GM23338 (cell line): ENCODE measurements around the gene IZUMO3. TPM values are rescaled to one million over a fixed set of nuclear protein-coding genes. Genes with fewer than 3 reads are reported as not detected.
A peak's percentile ranks its signal among the peaks of the same experiment; 100 is the strongest.

Experiments used
- ATAC-seq: fragments of 200-7000 bp; cut with Tn5 transposase; 3 replicates; pipeline ENCODE4 v1.9.1; 2020
- DNase-seq: peaks from one replicate; pipeline ENCODE4 v3.0.0-alpha.2; 2015; ENCODE audit warnings: low spot score
- H2AFZ ChIP-seq: fragments of 200-600 bp; sonication (generic); 2 replicates; pipeline ENCODE4 v1.8.0; 2016; ENCODE audit warnings: antibody characterized with exemption, mild to moderate bottlenecking, moderate library complexity
- H3F3A ChIP-seq: fragments of 200-600 bp; sonication (generic); replicated peaks from 2 replicates; pipeline ENCODE4 v1.8.0; 2017; ENCODE audit warnings: antibody characterized with exemption, mixed run types, low read depth
- H3K27ac ChIP-seq: fragments of 200-600 bp; sonication (generic); 2 replicates; pipeline ENCODE4 v1.6.1; 2016; ENCODE audit warnings: low read depth
- H3K27me3 ChIP-seq: fragments of 200-600 bp; sonication (generic); 2 replicates; pipeline ENCODE4 v1.8.0; 2016; ENCODE audit warnings: mild to moderate bottlenecking, mixed run types, moderate library complexity; ENCODE audit not compliant: insufficient read depth
- H3K36me3 ChIP-seq: fragments of 200-600 bp; sonication (generic); 2 replicates; pipeline ENCODE4 v1.8.0; 2016; ENCODE audit warnings: mild to moderate bottlenecking; ENCODE audit not compliant: insufficient read depth
- H3K4me1 ChIP-seq: fragments of 200-600 bp; sonication (generic); 2 replicates; pipeline ENCODE4 v1.8.0; 2016; ENCODE audit warnings: mild to moderate bottlenecking, moderate library complexity; ENCODE audit not compliant: insufficient read depth
- H3K4me2 ChIP-seq: fragments of 200-600 bp; sonication (generic); 2 replicates; pipeline ENCODE4 v1.7.1; 2017; ENCODE audit warnings: mixed run types
- H3K4me3 ChIP-seq: fragments of 200-600 bp; sonication (generic); 2 replicates; pipeline ENCODE4 v1.6.1; 2016; ENCODE audit warnings: mixed run types
- H3K79me2 ChIP-seq: fragments of 200-600 bp; sonication (generic); replicated peaks from 2 replicates; pipeline ENCODE4 v1.8.0; 2017; ENCODE audit warnings: mild to moderate bottlenecking; ENCODE audit not compliant: insufficient read depth
- H3K9me2 ChIP-seq: fragments of 200-600 bp; sonication (generic); 2 replicates; pipeline ENCODE4 v1.8.0; 2017; ENCODE audit not compliant: insufficient read depth
- H4K20me1 ChIP-seq: fragments of 200-600 bp; sonication (generic); replicated peaks from 2 replicates; pipeline ENCODE4 v1.8.0; 2017; ENCODE audit warnings: mild to moderate bottlenecking; ENCODE audit not compliant: insufficient read depth
- H3K27ac Mint-ChIP-seq: 2 replicates; pipeline ENCODE4 v1.8.0; 2020; ENCODE audit warnings: inconsistent platforms, mild to moderate bottlenecking, moderate library complexity, mixed read lengths
- H3K27me3 Mint-ChIP-seq: 3 replicates; pipeline ENCODE4 v1.8.0; 2022; ENCODE audit warnings: low read depth, mild to moderate bottlenecking, moderate library complexity, mixed read lengths, inconsistent platforms; ENCODE audit not compliant: insufficient read depth, poor library complexity
- H3K36me3 Mint-ChIP-seq: 3 replicates; pipeline ENCODE4 v1.8.0; 2021; ENCODE audit warnings: low read depth, mild to moderate bottlenecking, inconsistent platforms, moderate library complexity, mixed read lengths
- H3K4me1 Mint-ChIP-seq: 3 replicates; pipeline ENCODE4 v1.8.0; 2020; ENCODE audit warnings: mild to moderate bottlenecking, inconsistent platforms, mixed read lengths
- H3K4me3 Mint-ChIP-seq: 3 replicates; pipeline ENCODE4 v1.8.0; 2021; ENCODE audit warnings: moderate library complexity, mild to moderate bottlenecking, inconsistent platforms, mixed read lengths
- H3K9me3 Mint-ChIP-seq: 3 replicates; pipeline ENCODE4 v1.8.0; 2020; ENCODE audit warnings: moderate library complexity, mild to moderate bottlenecking, inconsistent platforms, mixed read lengths
- CTCF ChIP-seq, 2 experiments: fragments of 200-600 bp in 1 of 2; sonication (generic) in 1 of 2; conservative IDR thresholded peaks; 2 replicates each; pipeline versions ENCODE4 v1.5.1 to v1.6.1; 2016 to 2017; ENCODE audit warnings: antibody characterized with exemption in 2 of 2, low read depth in 2 of 2, mild to moderate bottlenecking in 2 of 2, moderate library complexity in 1 of 2
- EZH2 ChIP-seq: fragments of 200-600 bp; sonication (generic); IDR thresholded peaks from one replicate; pipeline ENCODE4 v1.8.0; 2017; ENCODE audit warnings: antibody characterized with exemption, mild to moderate bottlenecking, low read depth; ENCODE audit not compliant: unreplicated experiment
- EZH2phosphoT487 ChIP-seq: fragments of 200-600 bp; sonication (generic); IDR thresholded peaks from one replicate; pipeline ENCODE4 v1.8.1; 2018; ENCODE audit warnings: antibody characterized with exemption; ENCODE audit not compliant: unreplicated experiment
- NANOG ChIP-seq: IDR thresholded peaks from 2 replicates; pipeline ENCODE4 v1.6.1; 2016; ENCODE audit warnings: antibody characterized with exemption, borderline replicate concordance
- STAT1 ChIP-seq: IDR thresholded peaks from one replicate; pipeline ENCODE4 v1.6.1; 2016; ENCODE audit warnings: antibody characterized with exemption; ENCODE audit not compliant: unreplicated experiment
- ZNF114 ChIP-seq: fragments of 250-450 bp; sonication (Bioruptor Pico); IDR thresholded peaks from 2 replicates; pipeline ENCODE4 v1.5.0; 2020; ENCODE audit warnings: mild to moderate bottlenecking, moderate library complexity
- ZNF331 ChIP-seq: fragments of 250-450 bp; sonication (Bioruptor Pico); IDR thresholded peaks from 2 replicates; pipeline ENCODE4 v1.5.0; 2020; ENCODE audit warnings: low read depth, mild to moderate bottlenecking, moderate library complexity
- ZNF462 ChIP-seq: fragments of 250-450 bp; sonication (Bioruptor Pico); IDR thresholded peaks from 2 replicates; pipeline ENCODE4 v1.5.0; 2020; ENCODE audit warnings: mild to moderate bottlenecking, moderate library complexity
- polyA plus RNA-seq: library from polyadenylated mRNA; unstranded; fragments of >200 nt; fragmentation: Nextera tagmentation; extraction: Ambion mirVana; gene quantifications from 2 replicates; pipeline ENCODE4 v1.2.1, GENCODE V29; 2016
- total RNA-seq: library from RNA; depleted of rRNA; stranded (reverse); fragments of >200 nt; shearing (Covaris generic); gene quantifications from 2 replicates; pipeline ENCODE4 v1.2.3, GENCODE V29; 2014

The IZUMO3 gene
- total and polyA plus RNA-seq, 2 experiments from 2014 or later = not detected

- no peaks in the 10 kb centered on the region for H3K9me3 Mint-ChIP-seq
- no peak overlapping the region for H3K4me3 ChIP-seq
These were observed 48.0 kb downstream of the IZUMO3 start for GRCh38 chr9:24497671-24498070.

More at GRCh38 chr9:24497671-24498070, 48.0 kb downstream of the IZUMO3 start:
- Mint-ChIP-seq H3K4me1 (peaks cover 75% of the 10 kb centered on the region), H3K27ac (peak overlapping the region; percentile 81), H3K4me3 (peak overlapping the region; percentile 36), H3K27me3 (no peaks in the 10 kb centered on the region), H3K36me3 (no peaks in the 10 kb centered on the region)
- peak overlapping the region; percentile 97 for H3K27ac ChIP-seq
- no peaks in the 10 kb centered on the region for H4K20me1 ChIP-seq
- no peak overlapping the region for H2AFZ ChIP-seq
- no peaks in the 10 kb centered on the region for H3F3A ChIP-seq
- no peaks in the 10 kb centered on the region for H3K79me2 ChIP-seq
- no peaks in the 10 kb centered on the region for H3K27me3 ChIP-seq
- no peak for TF ChIP-seq ZNF462 (CRISPR knock-in tag)
- no peak for TF ChIP-seq EZH2
- no peak for TF ChIP-seq STAT1
- TF ChIP-seq ZNF331 = no peak
- no peak for TF ChIP-seq CTCF (conservative IDR thresholded peaks at IDR 0.05; ENCODE audit: low read depth in 2 of 2)
- peak; percentile 71 for TF ChIP-seq NANOG
- no peak for TF ChIP-seq EZH2phosphoT487
- TF ChIP-seq ZNF114 (CRISPR knock-in tag) = no peak
- peak overlapping the region; percentile 4 for H3K4me2 ChIP-seq
- no peaks in the 10 kb centered on the region for H3K9me2 ChIP-seq
- peaks cover 61% of the 10 kb centered on the region for H3K4me1 ChIP-seq
- no peaks in the 10 kb centered on the region for H3K36me3 ChIP-seq
- ATAC-seq (peak; percentile 47; the same call in 2 of the 3 replicates), DNase-seq (peak; percentile 66)
